Ishikawa (cell line): ENCODE data around the gene COPE.

Experiments
- CEBPB ChIP-seq: IDR thresholded peaks from 2 replicates; pipeline ENCODE4 v1.6.1; 2012
- CREB1 ChIP-seq: IDR thresholded peaks from 2 replicates; pipeline ENCODE4 v1.6.1; 2012; ENCODE audit warnings: low read depth
- EGR1 ChIP-seq: IDR thresholded peaks from 2 replicates; pipeline ENCODE4 v1.6.1; 2012
- EP300 ChIP-seq: IDR thresholded peaks from 2 replicates; pipeline ENCODE4 v1.6.1; 2012; ENCODE audit warnings: borderline replicate concordance
- FOXM1 ChIP-seq: IDR thresholded peaks from 2 replicates; pipeline ENCODE4 v1.6.1; 2012; ENCODE audit warnings: low read depth, borderline replicate concordance
- NFIC ChIP-seq: IDR thresholded peaks from 2 replicates; pipeline ENCODE4 v1.6.1; 2012
- RAD21 ChIP-seq: IDR thresholded peaks from 2 replicates; pipeline ENCODE4 v1.6.1; 2012; ENCODE audit warnings: low read depth
- TAF1 ChIP-seq: IDR thresholded peaks from 2 replicates; pipeline ENCODE4 v1.6.1; 2012; ENCODE audit warnings: low read depth, mild to moderate bottlenecking
- TCF12 ChIP-seq: IDR thresholded peaks from 2 replicates; pipeline ENCODE4 v1.6.1; 2012; ENCODE audit warnings: low read depth
- TEAD4 ChIP-seq: IDR thresholded peaks from 2 replicates; pipeline ENCODE4 v1.6.1; 2012
- YY1 ChIP-seq: IDR thresholded peaks from 2 replicates; pipeline ENCODE4 v1.6.1; 2012; ENCODE audit warnings: low read depth
- ZBTB7A ChIP-seq: IDR thresholded peaks from 2 replicates; pipeline ENCODE4 v1.6.1; 2012; ENCODE audit warnings: low read depth
- TF ChIP-seq, protein P1 (sequence below): IDR thresholded peaks from 2 replicates; pipeline ENCODE4 v1.6.1; 2012
- TF ChIP-seq, protein P2 (sequence below): IDR thresholded peaks from 2 replicates; pipeline ENCODE4 v1.6.1; 2012
- TF ChIP-seq, protein P3 (sequence below): IDR thresholded peaks from 2 replicates; pipeline ENCODE4 v1.6.1; 2012; ENCODE audit warnings: low read depth, mild to moderate bottlenecking

COPE gene

DNA sequence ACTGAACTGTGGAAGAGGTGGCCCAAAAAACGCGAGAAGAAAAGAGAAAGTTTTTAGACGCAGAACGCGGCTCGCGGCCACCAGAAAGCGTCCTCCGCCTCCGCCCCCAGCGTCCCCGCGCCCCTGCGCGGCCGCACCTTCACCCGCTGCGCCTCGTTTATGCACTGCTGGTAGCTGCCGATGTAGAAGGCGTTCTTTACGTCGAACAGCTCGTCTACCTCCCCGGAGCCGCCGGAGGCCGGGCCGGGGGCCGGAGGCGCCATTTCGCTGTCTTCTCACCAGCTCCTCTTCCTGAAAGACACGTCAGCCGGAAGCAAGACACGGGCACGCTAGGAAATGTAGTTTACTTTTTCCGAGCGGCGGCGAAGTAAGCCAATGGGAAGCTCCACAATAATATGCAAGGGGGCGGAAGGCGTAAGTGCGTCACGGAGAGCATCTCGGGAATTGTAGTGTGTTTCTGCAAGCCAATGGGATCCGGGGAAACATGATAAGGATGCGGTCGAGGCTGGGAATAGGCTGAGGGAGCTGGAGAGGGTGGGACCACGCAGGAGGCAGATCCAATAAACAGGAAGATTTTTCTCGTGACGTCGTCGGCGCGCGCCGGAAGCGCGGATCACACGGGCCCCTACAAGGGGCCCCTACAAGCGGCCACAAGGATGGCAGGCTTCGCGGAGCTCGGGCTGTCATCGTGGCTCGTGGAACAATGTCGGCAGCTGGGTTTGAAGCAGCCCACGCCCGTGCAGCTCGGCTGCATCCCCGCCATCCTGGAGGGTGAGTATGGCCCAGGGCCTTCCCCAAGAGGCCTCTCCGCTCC, at the start of gene COPE, which contains the start of gene DDX49:
TSS of gene COPE (minus strand) at position 302 of the 814 bp plus-strand sequence. CDS start at position 263, 39 bp downstream.
TSS of gene DDX49 (plus strand) at position 630 of the 814 bp plus-strand sequence. CDS start at position 657, 27 bp downstream.
- TF ChIP-seq EGR1 (peak; percentile 68; the same call in 1 of the 2 replicates), YY1 (peak; percentile 88), TAF1 (peak; percentile 93), ZBTB7A (no peak), CEBPB (no peak)
- TF ChIP-seq, protein P1, sequence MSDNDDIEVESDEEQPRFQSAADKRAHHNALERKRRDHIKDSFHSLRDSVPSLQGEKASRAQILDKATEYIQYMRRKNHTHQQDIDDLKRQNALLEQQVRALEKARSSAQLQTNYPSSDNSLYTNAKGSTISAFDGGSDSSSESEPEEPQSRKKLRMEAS: peak; percentile 54
- TF ChIP-seq, protein P2, sequence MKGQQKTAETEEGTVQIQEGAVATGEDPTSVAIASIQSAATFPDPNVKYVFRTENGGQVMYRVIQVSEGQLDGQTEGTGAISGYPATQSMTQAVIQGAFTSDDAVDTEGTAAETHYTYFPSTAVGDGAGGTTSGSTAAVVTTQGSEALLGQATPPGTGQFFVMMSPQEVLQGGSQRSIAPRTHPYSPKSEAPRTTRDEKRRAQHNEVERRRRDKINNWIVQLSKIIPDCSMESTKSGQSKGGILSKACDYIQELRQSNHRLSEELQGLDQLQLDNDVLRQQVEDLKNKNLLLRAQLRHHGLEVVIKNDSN: peak; percentile 52

DNA sequence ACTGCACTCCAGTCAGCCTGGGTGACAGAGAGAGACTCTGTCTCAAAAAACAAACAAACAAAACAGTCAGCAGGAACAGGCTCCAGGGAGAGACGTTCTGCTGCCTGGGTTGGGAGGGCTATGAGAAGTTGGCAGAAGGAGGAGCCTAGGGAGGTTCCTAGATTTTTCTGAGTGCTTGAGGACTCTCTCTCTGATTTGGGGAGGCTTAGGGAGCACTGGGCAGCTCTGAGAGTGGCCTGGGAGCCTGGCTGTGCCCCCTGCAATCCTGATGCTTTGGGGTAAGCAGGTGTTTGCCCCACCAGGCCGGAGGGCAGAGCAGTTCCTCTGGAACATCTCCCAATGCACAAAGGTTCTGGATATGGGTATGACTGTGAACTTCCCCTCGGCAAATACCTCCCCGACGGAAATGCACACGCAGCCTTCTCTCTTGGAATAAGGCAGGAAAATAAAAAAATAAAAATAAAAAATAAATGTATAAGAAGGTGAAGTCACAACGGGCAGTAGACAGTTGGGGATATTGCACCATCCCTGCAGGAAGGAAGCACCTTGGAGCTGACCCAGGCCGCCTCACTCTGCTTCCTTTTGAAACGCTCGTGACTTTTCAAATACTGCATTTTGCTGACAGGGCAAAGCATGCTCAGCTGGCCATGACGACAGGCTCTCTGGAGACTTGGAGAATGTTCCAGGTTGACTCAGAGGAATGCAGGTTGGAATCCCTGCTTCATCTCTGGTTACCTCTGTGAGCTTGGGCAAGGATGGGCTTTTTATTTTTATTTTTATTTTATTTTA, 48.4 kb upstream of the COPE start:
- TF ChIP-seq EP300 (peak; percentile 14; the same call in 1 of the 2 replicates), TEAD4 (peak; percentile 89), TAF1 (no peak), YY1 (no peak), ZBTB7A (no peak), RAD21 (no peak), CREB1 (no peak), TCF12 (no peak), NFIC (no peak), CEBPB (peak; percentile 57; the same call in 1 of the 2 replicates), FOXM1 (peak; percentile 73; the same call in 1 of the 2 replicates)
- TF ChIP-seq, protein P1: peak; percentile 77
- TF ChIP-seq, protein P2: no peak

DNA sequence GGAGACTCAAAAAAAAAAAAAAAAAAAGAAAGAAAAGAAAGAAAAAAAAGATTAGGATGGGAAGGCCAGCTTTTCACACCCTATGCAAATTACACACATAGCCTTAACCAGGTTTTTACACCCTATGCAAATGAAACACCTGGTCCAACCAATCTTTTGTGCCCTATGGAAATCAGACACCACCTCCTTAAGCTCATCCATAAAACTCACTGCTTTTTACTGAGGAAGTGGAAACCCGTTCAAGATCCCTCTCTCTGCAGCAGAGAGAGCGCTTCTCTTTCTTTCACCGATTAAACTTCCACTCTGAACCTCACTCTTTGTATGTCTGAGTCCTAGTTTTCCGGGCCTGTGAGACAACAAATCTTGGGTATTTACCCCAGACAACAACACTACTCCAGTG, 47.1 kb upstream of the COPE start:
- TF ChIP-seq, protein P1: no peak
- TF ChIP-seq, protein P2: no peak
- TF ChIP-seq, protein P3, sequence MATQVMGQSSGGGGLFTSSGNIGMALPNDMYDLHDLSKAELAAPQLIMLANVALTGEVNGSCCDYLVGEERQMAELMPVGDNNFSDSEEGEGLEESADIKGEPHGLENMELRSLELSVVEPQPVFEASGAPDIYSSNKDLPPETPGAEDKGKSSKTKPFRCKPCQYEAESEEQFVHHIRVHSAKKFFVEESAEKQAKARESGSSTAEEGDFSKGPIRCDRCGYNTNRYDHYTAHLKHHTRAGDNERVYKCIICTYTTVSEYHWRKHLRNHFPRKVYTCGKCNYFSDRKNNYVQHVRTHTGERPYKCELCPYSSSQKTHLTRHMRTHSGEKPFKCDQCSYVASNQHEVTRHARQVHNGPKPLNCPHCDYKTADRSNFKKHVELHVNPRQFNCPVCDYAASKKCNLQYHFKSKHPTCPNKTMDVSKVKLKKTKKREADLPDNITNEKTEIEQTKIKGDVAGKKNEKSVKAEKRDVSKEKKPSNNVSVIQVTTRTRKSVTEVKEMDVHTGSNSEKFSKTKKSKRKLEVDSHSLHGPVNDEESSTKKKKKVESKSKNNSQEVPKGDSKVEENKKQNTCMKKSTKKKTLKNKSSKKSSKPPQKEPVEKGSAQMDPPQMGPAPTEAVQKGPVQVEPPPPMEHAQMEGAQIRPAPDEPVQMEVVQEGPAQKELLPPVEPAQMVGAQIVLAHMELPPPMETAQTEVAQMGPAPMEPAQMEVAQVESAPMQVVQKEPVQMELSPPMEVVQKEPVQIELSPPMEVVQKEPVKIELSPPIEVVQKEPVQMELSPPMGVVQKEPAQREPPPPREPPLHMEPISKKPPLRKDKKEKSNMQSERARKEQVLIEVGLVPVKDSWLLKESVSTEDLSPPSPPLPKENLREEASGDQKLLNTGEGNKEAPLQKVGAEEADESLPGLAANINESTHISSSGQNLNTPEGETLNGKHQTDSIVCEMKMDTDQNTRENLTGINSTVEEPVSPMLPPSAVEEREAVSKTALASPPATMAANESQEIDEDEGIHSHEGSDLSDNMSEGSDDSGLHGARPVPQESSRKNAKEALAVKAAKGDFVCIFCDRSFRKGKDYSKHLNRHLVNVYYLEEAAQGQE: no peak
- TF ChIP-seq CREB1 (no peak), RAD21 (no peak; the same call in 1 of the 2 replicates), CEBPB (no peak), YY1 (no peak), ZBTB7A (no peak)

DNA sequence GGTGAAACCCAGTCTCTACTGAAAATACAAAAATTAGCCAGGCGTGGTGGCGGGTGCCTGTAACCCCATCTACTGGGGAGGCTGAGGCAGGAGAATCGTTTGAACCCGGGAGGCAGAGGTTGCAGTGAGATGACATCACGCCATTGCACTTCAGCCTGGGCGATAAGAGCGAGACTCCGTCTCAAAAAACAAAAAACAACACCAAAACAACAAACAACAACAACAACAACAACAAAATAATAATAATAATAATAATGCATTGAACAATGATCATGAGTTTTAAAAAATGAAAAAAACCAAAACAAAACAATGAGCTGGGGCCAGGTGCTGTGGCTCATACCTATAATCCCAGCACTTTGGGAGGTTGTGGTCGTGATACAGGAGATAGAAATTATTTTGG, 44.9 kb upstream of the COPE start:
- no peak for TF ChIP-seq FOXM1
- TF ChIP-seq CREB1: no peak
- TF ChIP-seq, protein P3: no peak
- no peak for TF ChIP-seq ZBTB7A
- TF ChIP-seq YY1: no peak
- TF ChIP-seq TAF1: no peak
- TF ChIP-seq EGR1: no peak
- no peak for TF ChIP-seq TCF12
- TF ChIP-seq, protein P1: no peak
- TF ChIP-seq NFIC: no peak
- no peak for TF ChIP-seq EP300
- no peak for TF ChIP-seq TEAD4
- TF ChIP-seq CEBPB: no peak
- TF ChIP-seq, protein P2: no peak
